H1 (cell line): ENCODE measurements around the gene MC4R. TPM values are rescaled to one million over a fixed set of nuclear protein-coding genes. Genes with fewer than 3 reads are reported as not detected.

Source experiments
- CTCF ChIA-PET: fragments of 300-600 bp; sonication (Branson Sonifier 250); formaldehyde crosslinking; loops from one replicate; lab custom pipeline; 2021; ENCODE audit not compliant: partially characterized antibody; lab: Charles Lee
- POLR2A ChIA-PET: fragments of 300-600 bp; sonication (Branson Sonifier 250); formaldehyde crosslinking; loops from one replicate; lab custom pipeline; 2021; ENCODE audit warnings: inconsistent platforms; ENCODE audit not compliant: partially characterized antibody; lab: Charles Lee
- DNase-seq, 2 experiments: peaks; one replicate each; pipeline versions ENCODE4 v3.0.0 to v3.0.0-alpha.2; 2010 to 2022; ENCODE audit warnings: low spot score in 2 of 2, low read depth in 1 of 2, mixed read lengths in 1 of 2
- FAIRE-seq: peaks from 2 replicates; lab custom pipeline; 2011; peaks lifted over from hg19 to GRCh38; lab: Jason Lieb, UNC
- H2AFZ ChIP-seq: 2 replicates; pipeline ENCODE4 v1.8.1; 2012; ENCODE audit warnings: low read length, inconsistent platforms
- H2AK5ac ChIP-seq: 2 replicates; pipeline ENCODE4 v1.6.1; 2013; ENCODE audit warnings: low read depth, low read length
- H2BK120ac ChIP-seq: replicated peaks from 2 replicates; pipeline ENCODE3; 2013; ENCODE audit warnings: low read depth, low read length, inconsistent platforms
- H2BK12ac ChIP-seq: 2 replicates; pipeline ENCODE4 v1.6.1; 2013; ENCODE audit warnings: low read depth, low read length
- H2BK15ac ChIP-seq: 2 replicates; pipeline ENCODE4 v1.6.1; 2013; ENCODE audit warnings: low read length
- H2BK20ac ChIP-seq: 2 replicates; pipeline ENCODE4 v1.6.1; 2013; ENCODE audit warnings: low read length
- H2BK5ac ChIP-seq: 2 replicates; pipeline ENCODE4 v1.6.1; 2013; ENCODE audit warnings: low read depth, low read length
- H3K14ac ChIP-seq: 2 replicates; pipeline ENCODE4 v1.6.1; 2013; ENCODE audit warnings: inconsistent platforms; ENCODE audit not compliant: insufficient read length
- H3K18ac ChIP-seq: 2 replicates; pipeline ENCODE4 v1.6.1; 2013; ENCODE audit warnings: low read length; ENCODE audit errors: extremely low read depth
- H3K23ac ChIP-seq: 2 replicates; pipeline ENCODE4 v1.6.1; 2013; ENCODE audit warnings: inconsistent platforms; ENCODE audit not compliant: insufficient read length
- H3K23me2 ChIP-seq: 2 replicates; pipeline ENCODE4 v1.6.1; 2013; ENCODE audit warnings: low read depth, low read length
- H3K27ac ChIP-seq: 2 replicates; pipeline ENCODE4 v1.6.1; 2011; ENCODE audit warnings: low read depth, low read length, inconsistent platforms
- H3K27me3 ChIP-seq, 4 experiments: replicated peaks in 1 of 4; 1 replicate in 1 of 4; 2 replicates in 3 of 4; pipeline versions ENCODE4 v1.6.1 to v1.8.1; 2011 to 2013; ENCODE audit warnings: low read length in 3 of 4, mild to moderate bottlenecking in 3 of 4, inconsistent platforms in 2 of 4, mixed read lengths in 2 of 4, moderate library complexity in 1 of 4; ENCODE audit not compliant: control insufficient read depth in 3 of 4, insufficient read depth in 3 of 4; ENCODE audit errors: extremely low read depth in 1 of 4
- H3K36me3 ChIP-seq, 4 experiments: 2 replicates each; pipeline versions ENCODE4 v1.6.1 to v1.8.1; 2011 to 2013; ENCODE audit warnings: mild to moderate bottlenecking in 4 of 4, low read length in 3 of 4, moderate library complexity in 2 of 4, control low read depth in 1 of 4, inconsistent platforms in 1 of 4; ENCODE audit not compliant: insufficient read depth in 4 of 4, control insufficient read depth in 2 of 4
- H3K4ac ChIP-seq: replicated peaks from 2 replicates; pipeline ENCODE3; 2013; ENCODE audit warnings: low read length, low read depth, mixed read lengths, inconsistent platforms; ENCODE audit not compliant: insufficient read length
- H3K4me1 ChIP-seq, 4 experiments: replicated peaks in 1 of 4; 1 replicate in 1 of 4; 2 replicates in 3 of 4; pipeline versions ENCODE4 v1.6.1 to v1.8.1; 2011 to 2013; ENCODE audit warnings: low read length in 3 of 4, inconsistent platforms in 2 of 4, mixed read lengths in 1 of 4; ENCODE audit not compliant: insufficient read depth in 4 of 4, control insufficient read depth in 3 of 4
- H3K4me2 ChIP-seq, 2 experiments: 2 replicates each; pipeline versions ENCODE4 v1.6.1 to v1.8.1; 2011 to 2013; ENCODE audit warnings: low read depth in 2 of 2, low read length in 2 of 2, control low read depth in 1 of 2, inconsistent platforms in 1 of 2, mild to moderate bottlenecking in 1 of 2; ENCODE audit not compliant: insufficient read depth in 1 of 2
- H3K4me3 ChIP-seq, 4 experiments: fragments of 200-600, 300-600 bp in 1 of 4; sonication (generic), shearing (Covaris generic), sonication (Bioruptor Twin) in 1 of 4; 2 replicates each; pipeline versions ENCODE4 v1.5.1 to v1.8.1; 2011 to 2016; ENCODE audit warnings: low read length in 4 of 4, low read depth in 3 of 4, control low read depth in 2 of 4, inconsistent platforms in 2 of 4, mild to moderate bottlenecking in 2 of 4, mixed read lengths in 1 of 4, moderate library complexity in 1 of 4; ENCODE audit not compliant: insufficient read depth in 2 of 4; ENCODE audit errors: extremely low read depth in 1 of 4
- H3K56ac ChIP-seq: replicated peaks from 2 replicates; pipeline ENCODE3; 2013; ENCODE audit warnings: low read depth, mild to moderate bottlenecking, mixed read lengths, low read length, inconsistent platforms; ENCODE audit not compliant: insufficient read length
- H3K79me1 ChIP-seq: 2 replicates; pipeline ENCODE4 v1.6.1; 2013; ENCODE audit warnings: low read depth, low read length, control low read depth
- H3K79me2 ChIP-seq, 2 experiments: 2 replicates each; pipeline versions ENCODE4 v1.6.1 to v1.8.1; 2012 to 2013; ENCODE audit warnings: low read length in 2 of 2, mild to moderate bottlenecking in 2 of 2, inconsistent platforms in 1 of 2; ENCODE audit not compliant: insufficient read depth in 2 of 2, control insufficient read depth in 1 of 2
- H3K9ac ChIP-seq, 4 experiments: replicated peaks in 1 of 4; 1 replicate in 1 of 4; 2 replicates in 3 of 4; pipeline versions ENCODE4 v1.6.1 to v1.8.1; 2011 to 2013; ENCODE audit warnings: low read depth in 3 of 4, low read length in 3 of 4, control low read depth in 2 of 4, mild to moderate bottlenecking in 2 of 4, moderate library complexity in 2 of 4, inconsistent platforms in 1 of 4; ENCODE audit errors: extremely low read depth in 1 of 4
- H3K9me3 ChIP-seq, 2 experiments: 2 replicates each; pipeline versions ENCODE4 v1.6.1 to v1.8.1; 2012 to 2013; ENCODE audit warnings: mild to moderate bottlenecking in 2 of 2, moderate library complexity in 2 of 2, control low read depth in 1 of 2, inconsistent platforms in 1 of 2, low read depth in 1 of 2, low read length in 1 of 2, mixed read lengths in 1 of 2; ENCODE audit not compliant: insufficient read depth in 2 of 2
- H4K20me1 ChIP-seq, 2 experiments: replicated peaks in 1 of 2; 2 replicates each; pipeline versions ENCODE3 to v1.8.1; 2011 to 2013; ENCODE audit warnings: inconsistent platforms in 2 of 2, low read length in 2 of 2, mild to moderate bottlenecking in 1 of 2; ENCODE audit not compliant: insufficient read depth in 2 of 2, control insufficient read depth in 1 of 2
- H4K5ac ChIP-seq: 2 replicates; pipeline ENCODE4 v1.6.1; 2013; ENCODE audit warnings: low read length, low read depth, mixed read lengths, inconsistent platforms; ENCODE audit not compliant: insufficient read length
- H4K8ac ChIP-seq: 2 replicates; pipeline ENCODE4 v1.8.0; 2013; ENCODE audit warnings: mild to moderate bottlenecking, moderate library complexity, low read length, inconsistent platforms; ENCODE audit not compliant: insufficient read depth; ENCODE audit errors: extremely low read depth
- H4K91ac ChIP-seq: replicated peaks from 2 replicates; pipeline ENCODE3; 2013; ENCODE audit warnings: low read length, mixed read lengths, inconsistent platforms; ENCODE audit not compliant: insufficient read length
- CEBPB ChIP-seq: IDR thresholded peaks from 2 replicates; pipeline ENCODE4 v1.6.1; 2012; ENCODE audit warnings: low read depth, low read length
- CHD2 ChIP-seq: IDR thresholded peaks from 2 replicates; pipeline ENCODE4 v1.6.1; 2012; ENCODE audit warnings: low read length, improper control_type of control experiment
- CTCF ChIP-seq, 3 experiments: IDR thresholded peaks; 1 replicate in 2 of 3; 2 replicates in 1 of 3; pipeline versions ENCODE4 v1.5.1 to v1.6.1; 2011; ENCODE audit warnings: low read length in 3 of 3, mild to moderate bottlenecking in 3 of 3, inconsistent platforms in 2 of 3, low read depth in 1 of 3, moderate library complexity in 1 of 3; ENCODE audit not compliant: insufficient read depth in 1 of 3; ENCODE audit errors: control extremely low read depth in 1 of 3
- FOSL1 ChIP-seq: IDR thresholded peaks from 2 replicates; pipeline ENCODE4 v1.6.1; 2011; ENCODE audit warnings: mild to moderate bottlenecking, low read depth, low read length, moderate library complexity; ENCODE audit not compliant: insufficient read depth
- GABPA ChIP-seq: IDR thresholded peaks from 2 replicates; pipeline ENCODE4 v1.6.1; 2011; ENCODE audit warnings: mild to moderate bottlenecking, low read length, moderate library complexity, borderline replicate concordance; ENCODE audit not compliant: insufficient read depth
- KDM5A ChIP-seq: fragments of 200-600 bp; IDR thresholded peaks from 2 replicates; pipeline ENCODE4 v1.7.1; 2012; ENCODE audit warnings: mild to moderate bottlenecking, low read length, inconsistent platforms, mixed read lengths
- NANOG ChIP-seq: IDR thresholded peaks from 2 replicates; pipeline ENCODE4 v1.6.1; 2011; ENCODE audit warnings: low read length, low read depth, mild to moderate bottlenecking, inconsistent platforms; ENCODE audit not compliant: insufficient read depth, poor library complexity, severe bottlenecking
- POLR2A ChIP-seq, 2 experiments: IDR thresholded peaks; 1 replicate in 1 of 2; 2 replicates in 1 of 2; pipeline ENCODE4 v1.6.1; 2011; ENCODE audit warnings: low read depth in 2 of 2, low read length in 2 of 2, mild to moderate bottlenecking in 2 of 2; ENCODE audit errors: control extremely low read depth in 1 of 2
- SIX5 ChIP-seq: IDR thresholded peaks from 2 replicates; pipeline ENCODE4 v1.6.1; 2011; ENCODE audit warnings: mild to moderate bottlenecking, low read depth, low read length
- TAF7 ChIP-seq: optimal IDR thresholded peaks from 2 replicates; pipeline ENCODE3; 2011; ENCODE audit warnings: low read depth, mild to moderate bottlenecking, inconsistent platforms, low read length, moderate library complexity, borderline replicate concordance
- TEAD4 ChIP-seq: IDR thresholded peaks from 2 replicates; pipeline ENCODE4 v1.6.1; 2012; ENCODE audit warnings: low read depth, low read length, inconsistent platforms, mixed read lengths
- WGBS, 2 experiments: shearing (Covaris generic) in 1 of 2; methylation state at CpG; one replicate each; pipeline versions ENCODE4 v1.1.6 to v1.1.7; 2013 to 2015; ENCODE audit warnings: low lambda C conversion rate in 2 of 2, mixed read lengths in 2 of 2, inconsistent platforms in 1 of 2, low coverage in 1 of 2, missing lambda C conversion rate in 1 of 2; ENCODE audit not compliant: insufficient replicate concordance in 2 of 2, insufficient coverage in 1 of 2, insufficient read length in 1 of 2; ENCODE audit errors: extremely low coverage in 1 of 2, missing lambda C conversion rate in 1 of 2; 5-methylcytosine and 5-hydroxymethylcytosine counted together
- polyA plus RNA-seq, 7 experiments: library from polyadenylated mRNA; depleted of rRNA in 3 of 7; stranded (reverse) in 5 of 7; unstranded in 2 of 7; fragments of >200 nt in 5 of 7; fragments of 200-250 nt in 2 of 7; gene quantifications; 1 replicate in 5 of 7; 2 replicates in 1 of 7; 4 replicates in 1 of 7; pipeline versions ENCODE4 v1.2.1 to v1.2.3, GENCODE V29; 2011 to 2013; ENCODE audit warnings: missing spikeins in 2 of 7, mixed read lengths in 2 of 7
- total RNA-seq: library from RNA; stranded (reverse); fragmentation: NEBNext Ultra II Directional; extraction: Animal tissue kit (Norgen Biotek cat#: 25700); gene quantifications from 2 replicates; pipeline ENCODE4 v1.2.1, GENCODE V29; 2021
- TF ChIP-seq, protein P1 (sequence below): IDR thresholded peaks from 2 replicates; pipeline ENCODE4 v1.6.1; 2012; ENCODE audit warnings: inconsistent platforms

Gene MC4R
- total and polyA plus RNA-seq, 2 of the 8 experiments (the other 6 are each of a cell fraction or from before 2014, with no cell fraction given), result 0.11 TPM; not detected in 1

DNA sequence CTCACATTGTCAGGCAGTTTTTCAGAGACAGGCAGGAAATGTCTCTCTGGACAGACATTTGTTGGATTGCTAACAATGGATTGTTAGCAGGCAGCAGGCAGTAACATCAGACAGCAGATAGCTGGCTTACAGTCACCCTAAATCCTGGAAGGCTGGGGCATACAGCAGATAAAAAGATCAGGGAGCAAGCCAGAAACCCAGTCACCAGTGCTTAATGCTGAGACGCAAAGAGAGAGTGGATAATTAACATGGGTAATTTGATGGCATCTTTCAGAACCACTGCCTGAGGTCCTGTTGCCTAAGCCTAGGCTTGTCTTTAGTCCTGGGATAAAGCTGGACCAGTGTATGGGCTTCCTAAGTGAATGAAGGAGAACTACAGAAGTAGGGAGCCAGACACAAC, 22.4 kb downstream of the MC4R start:
- ChIA-PET CTCF (interaction anchor here (0.8 to 1.8 kb wide), 3 partner anchors 12 to 125 kb away, joined by 3 to 4 read pairs (median 4); no protein-coding TSS in a partner anchor), POLR2A (interaction anchor here (0.6 kb wide), 1 partner anchor 339 kb away, joined by 3 read pairs; no protein-coding TSS in a partner anchor)
- H2BK20ac ChIP-seq, result no peak overlapping the region
- no peak overlapping the region for H2BK5ac ChIP-seq
- H3K18ac ChIP-seq, result no peak overlapping the region
- no peak for FAIRE-seq
- no peaks in the 10 kb centered on the region for H3K4me1 ChIP-seq
- H3K4me3 ChIP-seq, result no peak overlapping the region
- H2BK12ac ChIP-seq, result no peak overlapping the region
- no peak overlapping the region for H3K27ac ChIP-seq
- no peak overlapping the region for H2BK120ac ChIP-seq
- H3K23me2 ChIP-seq, result no peaks in the 10 kb centered on the region
- no peak overlapping the region for H2AFZ ChIP-seq
- H3K9ac ChIP-seq, result no peak overlapping the region
- H3K56ac ChIP-seq, result no peak overlapping the region
- H4K91ac ChIP-seq, result no peak overlapping the region
- H4K5ac ChIP-seq, result no peak overlapping the region
- no peaks in the 10 kb centered on the region for H3K79me1 ChIP-seq
- H3K9me3 ChIP-seq, result no peaks in the 10 kb centered on the region
- no peak overlapping the region for H4K8ac ChIP-seq
- H3K4ac ChIP-seq, result no peak overlapping the region
- H3K36me3 ChIP-seq, result no peaks in the 10 kb centered on the region
- 95% methylated on average over 1 of the region's 1 CpG; no CpG with 5 or more reads in 1 of the 2 experiments for WGBS, 2 experiments
- no peaks in the 10 kb centered on the region for H4K20me1 ChIP-seq
- H3K23ac ChIP-seq, result no peak overlapping the region
- no peak overlapping the region for H3K14ac ChIP-seq
- H2BK15ac ChIP-seq, result no peak overlapping the region
- no peak overlapping the region for H3K4me2 ChIP-seq
- H3K79me2 ChIP-seq, result no peaks in the 10 kb centered on the region
- H2AK5ac ChIP-seq, result no peak overlapping the region
- no peaks in the 10 kb centered on the region for H3K27me3 ChIP-seq
- no peak for DNase-seq
- TF ChIP-seq POLR2A (IDR thresholded peaks at IDR 0.05; ENCODE audit: control extremely low read depth in 1 of 2, low read depth in 2 of 2, low read length in 2 of 2) (no peak), KDM5A (no peak), CTCF (IDR thresholded peaks at IDR 0.05; ENCODE audit: control extremely low read depth in 1 of 3, insufficient read depth in 1 of 3, low read depth in 1 of 3, low read length in 3 of 3) (no peak), CEBPB (no peak), SIX5 (no peak), TAF7 (no peak), TEAD4 (no peak), GABPA (no peak), FOSL1 (no peak), CHD2 (no peak), NANOG (no peak)
- TF ChIP-seq, protein P1, sequence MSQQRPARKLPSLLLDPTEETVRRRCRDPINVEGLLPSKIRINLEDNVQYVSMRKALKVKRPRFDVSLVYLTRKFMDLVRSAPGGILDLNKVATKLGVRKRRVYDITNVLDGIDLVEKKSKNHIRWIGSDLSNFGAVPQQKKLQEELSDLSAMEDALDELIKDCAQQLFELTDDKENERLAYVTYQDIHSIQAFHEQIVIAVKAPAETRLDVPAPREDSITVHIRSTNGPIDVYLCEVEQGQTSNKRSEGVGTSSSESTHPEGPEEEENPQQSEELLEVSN, result no peak
